Hematopoietic multipotent progenitor cell treated with erythropoietin and hydrocortisone succinate and interleukin-3 and kit ligand, for 6 days (in vitro differentiated cells): ENCODE data around the gene TRMU.
"Not testable (repeated sequence)": the region's sequence is repeated elsewhere in the genome, so short reads cannot be mapped to it uniquely, and the experiment has no call there.

Experiments
- DNase-seq: peaks from one replicate; pipeline ENCODE4 v3.0.0-alpha.2; 2015

Gene TRMU

GRCh38 chr22:46390652-46391301 lies 55.3 kb downstream of the TRMU start:
- DNase-seq = no peak

GRCh38 chr22:46391486-46392136 lies 56.1 kb downstream of the TRMU start:
- no peak for DNase-seq

- DNase-seq = no peak
Measured at GRCh38 chr22:46392137-46392844, 56.8 kb downstream of the TRMU start.

GRCh38 chr22:46393873-46394272 lies 58.4 kb downstream of the TRMU start:
- no peak for DNase-seq

DNA sequence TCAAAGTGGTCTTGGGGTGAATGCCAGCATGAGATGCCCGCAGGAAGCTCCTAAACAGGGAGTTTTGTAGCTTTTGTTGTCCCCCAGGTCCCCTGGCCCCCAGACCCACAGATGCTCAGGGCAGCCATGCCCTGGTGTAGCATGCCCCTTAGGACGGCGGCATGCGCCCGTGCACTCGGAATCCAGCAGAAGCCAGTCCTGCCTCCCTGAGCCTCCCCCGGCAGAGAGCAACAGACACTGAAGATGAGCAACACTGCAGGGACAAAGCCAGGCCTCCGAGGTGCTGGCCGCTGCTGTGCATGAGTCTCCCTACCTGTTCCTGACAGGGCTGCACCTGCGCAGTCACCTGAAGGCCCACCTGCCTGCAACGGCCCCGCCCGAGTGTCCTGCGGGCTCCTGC lies 59.1 kb downstream of the TRMU start:
- DNase-seq = no peak

GRCh38 chr22:46395145-46395544 lies 59.6 kb downstream of the TRMU start:
- no peak for DNase-seq

DNA sequence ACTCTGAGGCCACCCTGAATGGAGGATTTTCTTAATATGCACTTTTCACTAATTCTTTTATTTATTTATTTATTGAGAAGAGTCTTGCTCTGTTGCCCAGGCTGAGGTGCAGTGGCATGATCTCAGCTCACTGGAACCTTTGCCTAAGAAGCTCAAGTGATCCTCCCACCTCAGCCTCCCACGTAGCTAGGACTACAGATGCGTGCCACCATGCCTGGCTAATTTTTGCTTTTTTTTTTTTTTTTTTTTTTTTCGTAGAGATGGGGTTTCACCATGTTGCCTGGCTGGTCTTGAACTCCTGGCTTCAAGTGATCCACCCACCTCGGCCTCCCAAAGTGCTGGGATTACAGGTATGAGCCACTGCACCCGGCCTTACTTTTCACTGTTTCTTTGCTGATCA lies 61.5 kb downstream of the TRMU start:
- not testable (repeated sequence) for DNase-seq

DNA sequence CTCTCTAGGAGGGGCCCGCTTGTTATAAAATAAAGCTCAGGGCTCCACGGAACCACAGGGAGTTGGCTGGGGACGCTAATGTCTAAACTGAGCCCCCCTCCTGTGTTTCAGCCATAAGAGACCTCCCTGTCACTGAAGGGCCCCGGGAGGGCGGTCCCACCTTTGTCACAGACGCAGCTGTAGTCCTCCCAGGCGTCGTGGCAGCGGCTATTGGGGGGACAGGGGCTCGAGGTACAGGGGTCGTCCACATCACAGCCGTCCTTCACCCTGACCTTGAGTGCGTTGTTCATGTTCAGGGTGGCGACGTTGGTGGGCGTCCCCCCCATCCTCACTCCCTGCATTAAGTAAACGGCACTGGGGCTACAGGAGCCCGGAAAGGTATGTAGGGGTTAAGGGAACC lies 62.0 kb downstream of the TRMU start:
- no peak for DNase-seq

DNA sequence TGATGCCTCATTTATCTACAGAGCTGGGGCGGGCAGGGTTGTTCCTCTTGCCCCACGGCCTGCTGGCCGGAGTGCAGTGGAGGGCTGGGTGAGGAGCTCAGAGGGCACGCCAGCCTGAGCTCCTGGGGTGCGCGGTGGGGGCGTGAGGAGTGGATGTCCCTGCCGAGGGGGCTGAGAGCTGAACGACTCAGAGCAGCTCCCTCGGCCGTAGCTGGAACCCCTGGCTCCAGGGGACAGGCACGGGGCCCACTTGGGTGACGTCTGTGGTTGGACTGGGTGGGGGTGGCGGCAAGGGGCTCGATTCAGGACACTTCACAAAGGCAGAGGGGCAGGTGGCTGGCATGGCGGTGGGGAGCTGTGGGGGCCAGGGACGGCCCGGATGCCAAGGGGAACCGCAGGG lies 62.4 kb downstream of the TRMU start:
- DNase-seq = no peak

DNA sequence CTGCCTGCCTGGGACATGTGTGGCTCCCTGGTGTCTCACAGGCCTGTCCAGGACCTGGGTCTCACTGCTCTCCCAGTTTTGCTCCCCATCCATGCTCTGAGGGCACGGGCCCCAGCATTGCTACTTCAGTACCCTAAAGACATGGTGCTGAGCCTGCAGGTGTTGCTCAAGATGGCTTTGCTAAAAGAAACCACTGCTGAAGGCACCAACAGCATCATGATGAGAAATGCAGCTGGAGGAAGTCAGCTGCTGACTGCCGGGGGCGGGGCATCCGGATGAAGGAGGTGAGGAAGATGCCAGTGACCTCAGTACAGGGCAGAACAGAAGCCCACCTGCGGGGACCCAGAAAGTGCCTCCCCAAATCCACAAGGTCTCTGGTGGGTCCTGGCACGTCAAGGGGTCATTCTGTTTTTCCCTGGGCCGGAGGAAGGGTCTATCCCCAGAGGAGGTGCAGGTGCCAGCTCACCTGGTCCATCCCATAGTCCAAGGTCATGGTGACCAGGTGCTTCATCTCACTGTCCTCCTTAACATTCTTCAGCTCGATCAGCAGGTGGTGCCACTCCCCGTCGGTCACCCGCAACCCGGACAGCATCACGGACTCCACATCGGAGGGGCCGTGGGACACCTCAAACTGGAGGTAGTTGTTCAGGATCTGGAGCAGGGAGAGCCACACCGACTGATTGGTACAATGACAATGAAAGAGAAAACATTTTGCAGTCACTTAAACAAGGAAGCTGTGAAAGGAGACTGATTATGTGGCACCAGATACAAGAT lies 63.9 kb downstream of the TRMU start:
- DNase-seq = no peak

GRCh38 chr22:46401370-46401769 lies 65.9 kb downstream of the TRMU start:
- DNase-seq = no peak

GRCh38 chr22:46402505-46402904 lies 67.0 kb downstream of the TRMU start:
- DNase-seq = no peak

GRCh38 chr22:46403880-46404279 lies 68.4 kb downstream of the TRMU start:
- DNase-seq = not testable (repeated sequence)

- DNase-seq = no peak
Measured at GRCh38 chr22:46405901-46406300, 70.4 kb downstream of the TRMU start.

DNA sequence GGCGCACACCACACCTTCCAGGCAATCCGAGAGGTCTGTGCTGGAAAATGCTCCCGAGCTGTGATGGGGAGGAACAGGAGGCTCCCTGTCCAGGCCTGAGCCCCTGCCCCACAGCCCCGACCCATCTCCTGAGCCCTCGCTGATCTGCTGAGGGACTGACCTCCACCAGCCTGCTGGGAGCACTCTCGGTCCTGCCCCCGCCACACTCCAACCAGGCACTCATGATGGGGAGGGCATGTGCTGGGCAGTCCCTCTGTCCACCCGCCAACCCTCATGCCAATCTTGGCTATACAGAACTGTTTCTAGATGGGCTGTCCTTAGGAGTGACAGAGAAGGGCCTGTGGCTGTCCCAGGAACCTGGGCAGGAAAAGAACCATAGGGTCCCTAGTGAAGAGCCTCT lies 70.8 kb downstream of the TRMU start:
- DNase-seq = no peak

DNA sequence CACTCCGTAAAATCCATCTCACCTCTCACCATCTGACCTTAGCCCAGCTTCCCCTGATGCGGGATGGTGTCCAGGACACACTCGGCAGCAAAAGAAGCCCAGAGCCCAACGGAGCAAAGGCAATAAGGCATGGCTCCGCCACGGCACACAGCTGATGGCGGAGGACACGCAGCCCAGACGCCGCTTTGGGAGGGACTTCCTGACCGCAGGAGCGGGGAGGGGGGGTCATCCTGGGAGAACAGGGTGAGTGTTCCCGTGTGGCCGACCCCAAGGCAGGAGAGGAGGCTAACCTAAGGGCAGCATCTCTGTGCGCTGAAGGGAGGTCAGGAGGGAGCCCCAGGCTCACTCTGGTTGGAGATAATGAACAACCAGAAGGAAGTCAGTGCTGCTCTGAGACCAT lies 71.3 kb downstream of the TRMU start:
- no peak for DNase-seq
